ENCODE results near the gene OR11H7.
"Not testable (repeated sequence)": the region's sequence is repeated elsewhere in the genome, so short reads cannot be mapped to it uniquely, and the experiment has no call there.

OR11H7 gene

GRCh38 chr14:20278414-20278813 lies 49.6 kb downstream of the OR11H7 start:
- no peak for DNase-seq (ENCODE audit: low spot score)

GRCh38 chr14:20280265-20280664 lies 51.5 kb downstream of the OR11H7 start:
- DNase-seq (ENCODE audit: low spot score): not testable (repeated sequence)
